Hepatic stellate cell (primary cell): ENCODE results near the gene VRK1.
"Not testable (repeated sequence)": the region's sequence is repeated elsewhere in the genome, so short reads cannot be mapped to it uniquely, and the experiment has no call there.

Experiments used
- DNase-seq: peaks from one replicate; pipeline ENCODE4 v3.0.0; 2011; ENCODE audit warnings: low spot score

Gene VRK1

DNA sequence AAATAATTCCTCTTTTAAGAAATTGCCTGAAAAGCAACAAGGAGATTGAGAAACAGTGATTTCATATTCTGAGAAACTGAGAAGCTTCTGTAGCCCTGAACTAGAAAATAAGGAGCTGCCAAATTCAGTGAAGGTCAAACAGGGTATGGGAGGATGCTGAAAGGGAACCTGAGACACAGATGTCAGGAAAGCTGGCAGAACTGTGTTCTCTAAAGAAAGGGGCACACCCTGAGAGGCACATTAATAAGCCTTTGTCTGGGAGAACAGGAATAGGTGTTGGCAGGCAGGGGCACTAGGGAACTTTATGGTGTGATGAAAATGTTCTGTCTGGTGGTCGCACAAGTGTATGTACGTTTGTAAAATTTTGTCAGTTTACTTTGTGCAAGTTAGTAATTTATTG, 29.6 kb downstream of the VRK1 start:
- no peak for DNase-seq

DNA sequence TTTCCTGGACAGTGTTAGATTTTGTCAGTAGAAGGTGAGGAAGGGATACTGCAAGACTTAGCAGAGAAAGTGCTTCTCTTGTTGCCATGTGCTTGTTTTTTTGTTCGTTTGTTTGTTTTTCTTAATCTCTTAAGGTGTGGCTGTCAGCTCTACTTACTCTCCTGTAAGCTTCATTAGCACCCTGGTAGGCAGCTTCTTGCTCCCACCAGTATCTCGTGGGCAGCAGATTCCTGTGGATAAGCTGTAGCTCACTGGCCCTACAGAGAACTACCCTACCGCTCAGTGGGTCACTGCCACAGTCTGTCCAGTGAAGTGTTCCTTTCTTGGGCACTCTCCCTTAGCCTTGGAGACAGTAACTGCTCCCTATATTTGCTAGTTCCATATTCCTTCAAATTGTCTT, 30.1 kb downstream of the VRK1 start:
- no peak for DNase-seq

DNA sequence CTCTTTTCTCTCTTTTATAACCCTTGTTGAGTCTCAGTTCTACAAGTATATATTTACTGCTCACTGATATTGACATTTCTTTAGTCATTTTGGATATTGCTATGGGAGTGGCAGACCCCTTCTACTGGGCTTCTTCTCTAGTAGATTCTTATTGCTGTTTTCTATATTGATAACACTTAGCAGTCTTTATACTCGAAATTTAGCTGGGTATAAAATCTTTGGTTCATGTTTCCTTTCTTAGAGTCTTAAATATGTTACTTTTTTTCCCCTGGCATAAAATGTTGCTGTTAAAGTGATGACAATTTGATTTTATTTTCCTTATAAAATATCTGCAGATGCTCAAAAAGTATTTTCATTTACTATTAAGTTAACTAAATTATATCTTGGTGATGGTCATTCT, 32.6 kb downstream of the VRK1 start:
- no peak for DNase-seq

DNA sequence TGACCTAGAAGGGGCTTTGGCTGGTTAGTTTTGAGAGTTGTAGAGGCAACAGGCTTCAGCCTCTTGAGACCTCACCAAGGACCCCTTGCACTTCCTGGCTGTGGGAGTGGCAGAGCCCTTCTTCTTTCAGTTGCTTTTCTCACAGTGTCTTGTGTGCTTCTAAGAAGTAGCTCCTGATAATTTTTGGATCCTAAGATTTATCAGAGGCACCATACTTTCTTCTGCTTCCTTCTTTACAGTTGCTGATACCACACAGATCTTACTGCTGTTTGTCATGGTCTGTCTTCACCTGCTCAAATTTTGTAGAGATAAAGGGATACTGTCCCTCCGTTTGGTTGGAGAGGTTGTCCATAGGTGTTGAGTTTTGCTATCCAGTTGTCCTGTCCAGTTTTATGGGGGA, 33.8 kb downstream of the VRK1 start:
- no peak for DNase-seq

DNA sequence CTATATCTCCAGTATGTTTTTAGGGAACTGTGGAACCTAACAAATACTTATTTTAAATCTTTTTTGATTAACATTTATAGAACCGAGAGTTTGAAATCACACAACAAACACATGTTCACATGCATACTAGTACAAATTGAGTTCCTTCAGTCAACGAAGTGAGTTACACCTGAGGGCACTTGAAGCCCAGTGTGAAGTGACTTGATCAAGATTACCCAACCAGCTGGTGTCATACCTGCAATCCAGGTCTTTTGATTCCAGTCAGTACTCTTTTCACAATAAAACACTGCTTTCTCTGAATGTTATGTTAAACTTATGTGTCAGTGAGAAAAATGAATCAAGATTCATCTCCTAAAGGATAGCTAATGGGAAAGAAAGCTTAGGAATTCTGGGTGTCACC, 35.2 kb downstream of the VRK1 start:
- no peak for DNase-seq

DNA sequence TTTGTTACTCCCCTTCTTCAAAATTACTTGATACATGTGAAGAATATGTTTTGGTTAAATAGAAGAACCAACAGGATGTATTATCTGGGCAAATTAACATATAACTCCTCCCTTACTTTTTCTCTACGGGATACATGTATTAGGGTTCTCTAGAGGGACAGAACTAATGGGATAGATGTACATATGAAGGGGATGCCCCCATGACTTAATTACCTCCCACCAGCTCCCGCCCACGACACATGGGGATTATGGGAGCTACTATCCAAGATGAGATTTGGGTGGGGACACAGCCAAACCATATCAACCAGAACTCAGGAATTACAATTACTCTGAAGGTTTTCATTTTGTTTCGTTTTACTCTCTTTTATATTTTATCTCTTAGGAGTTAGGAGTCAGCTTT, 41.3 kb downstream of the VRK1 start:
- DNase-seq: no peak

DNA sequence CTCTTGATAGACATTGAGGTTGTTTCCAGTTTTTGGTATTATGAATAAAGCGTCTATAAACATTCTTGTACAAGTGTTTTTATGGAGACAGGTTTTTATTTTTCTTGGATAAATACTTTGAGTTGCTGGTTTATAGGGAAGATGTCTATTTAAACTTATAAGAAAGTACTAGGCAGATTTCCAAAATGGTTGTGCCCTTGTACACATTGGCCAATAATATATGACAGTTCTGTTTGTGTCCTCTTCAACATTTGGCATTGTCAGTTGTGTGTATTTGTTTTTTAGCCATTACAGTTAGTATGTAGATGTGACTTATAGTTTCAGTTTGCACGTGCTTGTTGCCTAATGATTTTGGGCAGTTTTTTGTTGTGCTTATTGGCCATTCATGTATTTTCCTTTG, 42.1 kb downstream of the VRK1 start:
- no peak for DNase-seq

DNA sequence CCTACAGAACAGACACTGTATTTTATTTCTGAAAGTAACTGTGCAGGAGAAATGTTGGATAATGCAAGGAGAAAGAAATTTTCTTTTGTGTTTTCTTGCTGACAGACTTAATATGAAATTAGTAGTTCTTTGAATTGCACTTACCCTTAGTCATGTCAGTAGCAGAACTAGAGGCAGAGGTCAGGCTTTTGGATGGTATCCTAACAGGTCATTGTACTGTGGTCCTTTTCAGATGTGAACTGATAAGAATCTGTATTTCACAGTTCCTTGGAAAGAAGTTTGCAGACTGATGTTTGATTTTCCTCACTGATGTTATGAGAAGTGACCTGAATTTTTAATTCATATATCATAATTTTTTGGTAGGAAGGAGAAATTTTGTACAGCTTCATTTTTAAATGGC, 46.0 kb downstream of the VRK1 start:
- no peak for DNase-seq

DNA sequence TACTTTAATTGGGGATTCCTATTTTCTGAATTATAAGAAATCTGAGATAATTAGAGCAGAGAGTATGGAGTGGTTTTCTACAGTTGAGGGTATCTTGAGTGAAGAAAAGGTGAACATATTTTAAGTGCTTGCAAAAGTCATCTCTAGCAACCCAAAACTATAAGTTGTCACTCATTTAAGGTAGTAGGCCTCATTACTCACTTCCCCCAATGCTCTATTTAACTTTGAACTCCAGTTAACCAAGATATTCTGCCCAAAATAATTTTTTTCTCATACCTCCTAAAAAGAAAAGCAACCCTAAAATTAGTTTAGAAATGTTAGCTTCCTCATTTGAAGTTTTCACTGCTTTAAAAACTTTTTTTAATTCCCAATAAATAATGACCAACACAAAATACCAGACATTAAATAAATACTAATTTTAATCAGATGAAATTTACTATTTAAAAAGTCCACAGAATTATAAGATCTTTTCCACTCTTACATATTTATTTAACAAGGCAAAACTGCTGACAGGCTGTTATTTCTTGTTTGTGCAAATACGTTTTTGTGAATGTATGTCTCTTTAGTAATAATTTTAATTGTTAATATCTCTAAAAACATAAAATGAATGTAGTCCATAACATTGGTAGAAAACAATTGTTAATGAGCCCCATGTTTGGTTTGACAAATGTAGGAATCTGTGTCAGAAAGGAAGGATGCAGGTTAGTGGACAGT, 47.8 kb downstream of the VRK1 start:
- no peak for DNase-seq

DNA sequence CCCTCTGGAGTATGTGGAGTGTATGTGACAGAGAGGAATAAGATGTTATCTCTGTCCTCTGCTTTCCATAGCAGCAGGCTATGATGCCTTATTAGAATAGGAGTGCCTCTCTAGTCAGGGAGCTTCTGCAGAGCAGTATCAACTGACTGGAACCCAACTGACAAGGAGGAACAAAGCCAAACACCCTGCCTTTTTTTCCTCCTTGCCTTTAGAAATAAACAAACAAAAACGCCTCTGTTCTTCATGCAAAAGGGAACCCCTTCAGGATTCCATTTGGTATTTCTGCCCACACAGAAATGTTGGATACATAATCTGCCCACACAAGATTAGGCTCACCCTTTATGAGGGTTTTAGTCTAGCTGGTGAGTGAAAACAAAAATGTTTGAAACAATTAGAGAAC, 50.3 kb downstream of the VRK1 start:
- DNase-seq: no peak

DNA sequence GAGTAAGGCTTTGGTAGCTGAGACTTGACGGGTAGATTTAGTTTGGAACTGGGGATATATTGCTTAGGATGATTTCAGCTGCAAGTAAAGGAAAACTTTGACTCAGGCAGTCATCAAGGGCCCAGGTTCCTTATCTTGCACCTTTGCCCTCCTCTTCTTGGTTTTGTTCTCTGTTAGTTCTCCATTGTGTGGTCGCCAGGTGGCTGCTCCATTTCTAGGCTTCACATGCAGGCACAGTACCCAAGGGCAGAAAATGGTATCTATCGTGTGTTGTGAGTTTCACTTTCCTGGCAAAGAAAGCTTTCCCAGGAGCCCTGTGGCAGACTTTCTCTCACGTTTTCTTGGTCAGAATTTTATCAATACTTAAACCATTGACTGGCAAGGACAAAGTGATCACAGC, 50.8 kb downstream of the VRK1 start:
- DNase-seq: no peak

DNA sequence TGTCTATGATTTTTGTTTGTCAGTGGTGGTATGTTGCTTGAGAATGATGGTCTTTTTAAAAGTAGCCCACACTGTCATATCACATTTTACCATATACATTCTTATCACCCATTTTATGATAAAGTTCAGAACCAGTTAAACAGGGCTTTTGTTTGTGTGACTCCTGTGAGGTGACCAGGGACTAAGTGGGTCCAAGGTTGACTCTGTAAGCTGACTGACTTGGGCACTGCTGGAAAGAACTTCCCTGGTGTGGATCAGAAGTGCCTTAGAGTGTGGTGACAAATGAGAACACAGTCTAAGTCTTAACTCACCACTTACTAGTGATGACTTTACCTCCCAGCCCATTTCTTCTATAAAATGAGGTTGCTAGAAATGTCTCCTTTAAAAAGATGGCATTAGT, 52.6 kb downstream of the VRK1 start:
- DNase-seq: no peak

DNA sequence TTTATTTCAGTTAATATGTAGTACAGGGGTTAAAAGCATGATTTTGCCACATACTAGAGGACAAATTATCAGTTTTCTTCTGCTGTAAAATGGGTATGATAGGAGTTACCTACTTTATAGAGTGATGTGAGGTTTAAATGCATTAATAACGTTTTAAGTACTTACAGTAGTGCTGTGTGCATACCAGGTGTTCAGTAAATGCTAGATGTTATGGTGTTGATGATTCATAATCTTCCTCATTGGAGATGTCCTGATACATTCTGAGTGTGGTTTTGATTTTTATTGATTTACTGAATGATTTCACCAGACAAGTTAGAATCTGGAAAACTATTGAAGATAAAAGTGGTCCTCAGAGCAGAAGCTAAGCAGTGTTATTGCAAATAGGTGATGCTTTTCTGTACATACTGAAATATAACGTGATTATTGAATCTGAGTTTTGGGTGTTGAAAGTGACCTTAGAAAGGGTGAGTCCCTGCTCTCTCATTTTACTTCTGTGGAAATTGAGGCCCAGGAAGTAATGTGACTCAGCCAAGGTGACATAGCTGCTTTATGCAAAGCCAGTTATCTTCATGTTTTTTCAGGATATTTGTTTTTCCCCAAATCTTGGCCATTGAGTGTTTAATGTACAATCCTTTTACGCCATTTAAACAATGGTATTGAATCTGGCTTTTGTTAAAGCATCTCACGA, 54.7 kb downstream of the VRK1 start:
- DNase-seq: no peak

DNA sequence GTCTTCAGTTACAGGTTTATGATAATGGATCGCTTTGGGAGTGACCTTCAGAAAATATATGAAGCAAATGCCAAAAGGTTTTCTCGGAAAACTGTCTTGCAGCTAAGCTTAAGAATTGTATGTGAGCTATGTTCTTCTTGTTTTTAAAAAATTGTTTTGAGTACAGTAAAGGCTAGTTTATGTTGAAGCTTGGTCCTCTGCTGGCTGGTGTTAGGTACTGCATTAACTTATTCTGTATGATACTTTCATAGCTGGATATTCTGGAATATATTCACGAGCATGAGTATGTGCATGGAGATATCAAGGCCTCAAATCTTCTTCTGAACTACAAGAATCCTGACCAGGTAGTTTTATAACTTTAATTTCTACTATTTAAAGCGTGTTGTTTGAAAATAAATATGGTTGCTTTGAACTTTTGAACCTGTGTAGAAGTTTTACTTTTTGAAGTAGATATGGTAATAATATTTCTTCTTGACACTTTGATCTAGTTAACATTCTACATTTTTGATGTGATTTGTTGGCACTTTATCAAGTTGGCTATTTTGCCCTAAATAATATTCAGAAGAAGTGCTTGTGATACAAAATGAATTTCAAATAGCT, 55.7 kb downstream of the VRK1 start:
- peak; percentile 9 for DNase-seq

DNA sequence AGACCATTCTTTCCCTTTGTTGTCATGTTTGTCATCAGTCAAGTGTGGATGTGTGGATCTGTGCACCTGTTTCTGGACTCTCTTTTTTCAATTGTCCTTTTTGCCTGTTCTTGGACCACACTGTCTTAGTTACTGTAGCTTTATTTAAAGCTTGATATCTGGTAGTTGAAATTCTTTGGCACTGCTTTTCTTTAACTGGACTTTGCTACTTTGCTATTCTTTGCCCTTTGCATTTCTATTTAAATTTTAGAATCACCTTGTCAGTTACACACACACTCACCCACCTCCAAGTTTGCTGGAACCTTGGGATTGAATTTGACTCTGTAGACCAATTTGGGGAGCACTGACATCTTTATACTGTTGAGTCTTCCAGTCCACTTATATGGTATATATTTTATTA, 61.5 kb downstream of the VRK1 start:
- no peak for DNase-seq

DNA sequence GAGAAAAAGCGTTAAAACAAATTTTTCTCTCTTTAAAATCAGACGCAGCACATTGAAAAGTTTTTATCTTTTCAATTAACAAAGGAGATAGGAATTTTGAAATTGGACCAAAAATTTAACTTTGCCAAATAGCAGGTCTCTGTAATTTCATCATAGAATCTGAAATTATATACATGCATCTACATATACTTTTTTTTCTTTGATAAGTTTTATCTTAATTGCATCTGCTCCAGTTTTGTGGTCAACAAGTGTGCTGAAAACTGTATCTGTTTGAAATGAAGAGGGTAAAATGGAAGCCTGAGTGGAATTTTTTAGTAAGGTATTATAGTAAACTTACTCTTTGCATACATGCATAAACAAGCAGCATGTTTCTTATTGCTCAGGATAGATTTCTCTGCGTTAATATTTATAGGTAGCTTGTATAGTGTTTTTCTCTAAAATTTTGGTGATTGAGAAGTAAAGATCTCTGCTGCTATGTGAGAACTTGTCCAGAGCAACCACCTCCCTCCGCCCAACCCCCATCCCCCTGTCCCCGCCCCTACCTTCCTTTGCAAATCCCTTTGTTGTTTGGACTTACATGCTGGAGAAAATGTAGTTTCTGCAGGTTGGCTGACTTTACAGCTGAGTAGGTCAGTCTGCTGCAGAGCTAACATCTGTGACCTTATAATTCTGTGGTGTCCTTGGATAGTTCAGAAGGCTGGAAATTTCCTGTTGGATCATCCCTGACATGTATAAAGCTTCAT, 64.6 kb downstream of the VRK1 start:
- no peak for DNase-seq

DNA sequence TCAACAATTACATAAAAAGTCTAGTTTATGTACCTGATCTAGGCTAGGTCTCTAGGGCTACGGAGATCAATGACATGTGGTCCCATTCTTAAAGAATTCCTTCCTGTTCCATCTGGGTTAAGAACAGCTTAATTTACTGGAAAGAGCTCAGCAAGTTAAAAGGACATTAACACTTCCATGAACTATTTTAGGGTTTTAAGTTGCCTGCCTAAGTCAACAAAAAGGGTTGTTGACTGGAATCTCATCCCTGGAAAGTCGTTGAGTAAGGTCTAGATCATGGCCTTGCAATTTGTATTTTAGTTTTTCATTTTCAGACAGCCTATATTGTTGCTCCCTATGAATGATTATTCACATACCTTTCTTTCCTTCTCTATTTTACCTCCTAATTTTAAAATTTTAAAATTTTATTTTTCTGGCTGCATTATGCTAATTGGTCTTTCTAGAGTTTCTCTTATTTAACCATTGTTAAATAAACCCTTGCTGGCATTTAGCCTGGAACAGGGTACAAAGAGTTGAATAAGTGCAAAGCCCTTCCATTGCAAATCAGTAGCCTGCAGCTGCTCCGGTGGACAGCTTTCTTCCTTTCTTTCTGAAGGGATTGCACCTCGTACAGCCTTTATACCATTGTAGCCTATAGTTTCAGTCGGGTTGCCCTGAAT, 66.3 kb downstream of the VRK1 start:
- DNase-seq: no peak

DNA sequence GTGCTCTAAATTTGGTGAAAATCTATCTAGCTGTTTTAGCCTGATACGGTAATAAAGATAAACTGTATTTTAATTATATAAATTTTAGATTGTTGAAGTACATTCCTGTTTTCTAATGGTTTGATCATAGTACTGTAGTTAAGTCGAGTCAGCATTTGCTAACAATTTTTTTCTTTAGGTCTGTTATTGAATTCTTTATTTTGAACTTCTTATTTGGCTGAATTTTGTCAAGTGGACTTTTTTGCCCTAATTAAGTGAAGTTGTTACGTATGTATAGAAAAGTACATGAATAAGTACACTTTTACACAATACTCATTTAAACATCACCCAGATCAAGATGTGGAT, 66.8 kb downstream of the VRK1 start:
- DNase-seq: no peak

DNA sequence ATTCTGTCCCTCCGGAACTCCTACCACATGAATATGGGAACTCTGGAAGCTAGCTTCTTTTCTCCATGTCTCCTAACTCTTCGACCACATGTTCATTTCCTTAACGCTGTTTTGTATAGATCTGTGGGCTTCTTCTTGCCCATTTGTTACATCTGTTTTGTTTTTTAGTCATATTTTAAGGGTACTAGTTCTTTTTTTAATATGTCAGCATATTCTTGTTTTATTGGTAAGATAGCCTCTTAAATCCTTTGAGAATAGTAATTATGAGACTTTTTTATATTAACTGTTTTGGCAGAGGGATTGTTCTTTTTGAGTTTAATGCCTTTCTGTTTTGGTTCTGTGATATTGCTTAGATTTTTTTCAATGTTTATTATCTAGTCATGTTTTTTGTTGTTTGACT, 70.5 kb downstream of the VRK1 start:
- DNase-seq: no peak

DNA sequence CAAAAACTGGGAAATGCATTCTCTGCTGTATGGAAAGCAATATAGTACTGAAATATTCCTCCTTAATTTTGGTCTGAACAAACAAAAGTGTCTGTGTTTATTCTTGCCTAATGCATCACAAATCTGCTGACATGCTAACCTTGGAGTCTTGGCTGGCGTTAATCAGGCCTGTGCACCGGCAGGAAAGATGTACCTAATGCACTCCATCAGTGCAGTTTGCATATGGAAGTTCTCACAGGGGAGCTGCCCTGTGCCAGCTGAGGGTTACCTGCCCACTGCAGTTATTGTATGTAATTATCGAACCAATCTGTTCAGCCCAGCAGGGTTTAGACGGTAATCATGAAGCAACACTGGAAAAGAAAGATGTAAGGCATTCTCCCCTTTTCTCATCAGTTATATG, 76.9 kb downstream of the VRK1 start:
- DNase-seq: no peak

DNA sequence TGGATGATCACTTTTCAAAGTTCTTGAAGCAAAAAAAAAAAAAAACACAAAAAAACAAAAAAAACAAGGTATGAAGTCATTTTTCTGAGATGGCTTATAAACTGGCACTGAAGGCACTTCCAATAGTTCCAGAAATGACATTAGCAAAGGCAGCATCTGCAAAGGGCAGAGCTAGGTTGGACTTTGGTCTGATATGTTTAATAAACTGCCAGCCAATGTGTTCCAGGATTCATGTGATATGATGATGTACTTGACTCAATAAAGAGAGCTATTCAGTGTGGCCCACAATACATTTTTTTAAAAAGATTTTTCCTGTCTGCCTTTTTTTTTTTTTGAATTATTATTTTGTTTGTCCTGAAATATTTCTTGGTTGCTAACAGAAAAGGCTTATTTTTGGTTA, 79.6 kb downstream of the VRK1 start:
- DNase-seq: no peak

DNA sequence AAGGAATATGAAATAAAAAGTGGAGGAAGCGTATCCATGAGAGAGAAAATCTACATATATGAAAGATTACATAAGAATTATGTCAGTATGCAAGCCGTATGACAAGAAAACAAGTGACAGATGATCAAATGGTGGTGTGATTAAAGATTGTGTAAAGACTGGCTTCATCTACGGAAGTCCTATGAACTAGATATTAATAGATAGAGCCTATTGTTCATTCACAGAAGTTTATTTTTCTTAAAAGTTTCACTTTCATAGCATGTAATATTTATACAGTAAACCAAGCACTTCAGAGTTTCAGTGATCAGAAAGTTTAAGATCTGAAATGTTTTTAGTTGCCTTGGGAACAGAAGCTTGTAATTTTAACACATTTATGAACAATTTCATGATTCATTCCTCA, 84.5 kb downstream of the VRK1 start:
- no peak for DNase-seq

DNA sequence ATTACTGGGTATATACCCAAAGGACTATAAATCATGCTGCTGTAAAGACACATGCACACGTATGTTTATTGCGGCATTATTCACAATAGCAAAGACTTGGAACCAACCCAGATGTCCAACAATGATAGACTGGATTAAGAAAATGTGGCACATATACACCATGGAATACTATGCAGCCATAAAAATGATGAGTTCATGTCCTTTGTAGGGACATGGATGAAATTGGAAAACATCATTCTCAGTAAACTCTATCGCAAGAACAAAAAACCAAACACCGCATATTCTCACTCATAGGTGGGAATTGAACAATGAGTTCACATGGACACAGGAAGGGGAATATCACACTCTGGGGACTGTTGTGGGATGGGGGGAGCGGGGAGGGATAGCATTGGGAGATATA, 86.8 kb downstream of the VRK1 start:
- DNase-seq: not testable (repeated sequence)
